Uterus (tissue), 2 donors: Measurements from ENCODE around the gene TMEM132C.

Experiments used
- CTCF ChIP-seq, 4 experiments: fragments of 200-600 bp in 2 of 4; fragments of 450-650 bp in 2 of 4; sonication (generic) in 2 of 4; IDR thresholded peaks; one replicate each; pipeline ENCODE4 v1.5.1; 2016 to 2019; ENCODE audit warnings: antibody characterized with exemption in 4 of 4, mild to moderate bottlenecking in 2 of 4, moderate library complexity in 1 of 4
- POLR2A ChIP-seq, 2 donors: fragments of 450-650 bp; IDR thresholded peaks; one replicate each; pipeline ENCODE4 v1.6.1; 2016; ENCODE audit warnings: antibody characterized with exemption in 2 of 2, mild to moderate bottlenecking in 1 of 2, moderate library complexity in 1 of 2

- TF ChIP-seq CTCF (IDR thresholded peaks at IDR 0.05) (no peak), POLR2A (IDR thresholded peaks at IDR 0.05) (no peak)
These were observed 1.5 kb downstream of the TMEM132C start for GRCh38 chr12:128268379-128268995.
